ENCODE measurements around the gene TUBA4A.

GRCh38 chr2:219261024-219261855 is 7.5 kb upstream of the TUBA4A start:
- TF ChIP-seq CTCF (IDR thresholded peaks at IDR 0.05) (no peak), EP300 (IDR thresholded peaks at IDR 0.05) (no peak)

Measured in stomach (tissue), 4 donors.